ENCODE measurements around the gene DYTN.

DYTN gene, protein sequence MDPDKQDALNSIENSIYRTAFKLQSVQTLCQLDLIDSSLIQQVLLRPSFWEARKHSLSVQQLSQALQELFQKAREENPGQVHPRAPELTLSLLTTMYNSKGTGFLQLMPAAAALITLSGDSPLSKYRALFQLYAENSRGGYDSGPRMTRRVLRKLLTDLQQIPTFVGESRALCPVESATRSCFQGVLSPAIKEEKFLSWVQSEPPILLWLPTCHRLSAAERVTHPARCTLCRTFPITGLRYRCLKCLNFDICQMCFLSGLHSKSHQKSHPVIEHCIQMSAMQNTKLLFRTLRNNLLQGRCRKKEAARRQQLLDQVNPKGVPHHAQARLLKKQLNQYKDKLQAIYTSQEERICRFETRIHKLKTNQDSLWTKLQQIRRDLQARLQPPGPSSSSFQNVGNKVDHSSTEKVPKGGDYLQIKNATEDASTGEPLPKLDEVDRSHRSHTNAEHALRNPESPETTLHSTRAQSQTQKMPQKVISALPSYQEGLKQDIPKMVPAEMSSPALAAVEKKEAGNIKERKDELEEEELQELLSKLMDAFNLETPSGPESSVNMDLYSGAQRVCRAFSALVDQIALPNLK
- total RNA-seq = 0 reads per million in 3 donors

DNA sequence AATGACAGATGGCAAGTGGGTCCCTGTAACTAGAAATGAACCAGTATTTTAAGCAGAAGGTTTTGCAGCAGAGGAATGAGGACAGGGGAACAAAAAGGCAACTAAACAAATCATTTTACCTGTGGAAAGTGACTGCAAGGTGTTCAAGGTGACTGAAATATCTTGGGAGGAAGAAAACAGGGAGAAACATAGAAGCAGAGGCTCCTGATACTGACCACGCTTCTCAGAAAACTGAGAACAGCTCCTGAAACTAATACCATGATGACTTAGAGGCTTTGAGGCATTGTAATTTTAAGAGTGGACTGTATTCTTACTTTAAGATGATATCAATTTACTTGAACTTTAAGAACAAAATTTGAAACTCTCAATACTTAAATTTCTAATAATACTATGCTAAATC, at the start of gene DYTN:
DYTN (minus strand) TSS at position 101 of the 400 bp plus-strand sequence. CDS start 117 bp downstream, outside the sequence.
- no peak for DNase-seq
- H3K9me3 ChIP-seq (ENCODE audit: control insufficient read depth, low read length) = no peaks in the 10 kb centered on the region

DNA sequence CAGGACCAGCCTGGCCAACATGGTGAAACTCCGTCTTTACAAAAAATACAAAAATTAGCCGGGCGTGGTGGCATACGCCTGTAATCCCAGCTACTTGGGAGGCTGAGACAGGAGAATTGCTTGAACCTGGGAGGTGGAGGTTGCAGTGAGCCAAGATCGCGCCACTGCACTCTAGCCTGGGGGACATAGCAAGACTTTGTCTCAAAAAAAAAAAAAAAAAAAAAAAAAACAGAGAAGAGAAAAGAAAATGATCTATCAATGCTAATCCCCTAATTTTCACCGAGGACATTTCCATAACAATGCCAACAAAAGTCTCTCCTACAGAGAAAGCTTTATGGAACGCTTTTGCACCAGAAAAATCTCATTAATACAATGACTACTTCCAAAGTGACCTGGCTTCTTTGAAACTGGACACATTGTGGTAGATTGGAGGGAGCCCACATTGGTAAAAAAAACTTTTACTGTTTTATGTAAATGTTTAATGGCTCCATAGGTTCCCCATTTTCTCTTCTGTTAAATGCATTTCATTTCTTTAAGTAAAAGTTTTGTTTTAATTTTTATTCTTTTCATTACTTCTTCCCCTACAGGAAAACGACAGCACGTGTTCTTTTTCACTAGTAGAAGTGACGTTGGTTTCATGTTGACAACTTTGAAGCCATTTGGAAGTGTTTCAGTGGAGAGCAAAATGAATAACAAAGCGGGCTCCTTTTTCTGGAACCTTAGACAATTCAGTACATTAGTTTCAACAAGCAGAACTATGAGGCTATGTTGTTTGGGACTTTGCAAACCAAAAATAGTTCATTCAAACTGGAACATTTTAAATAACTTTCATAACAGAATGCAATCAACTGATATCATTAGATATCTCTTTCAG, 48.1 kb upstream of the DYTN start:
- Histone ChIP-seq H3K36me3 (ENCODE audit: control insufficient read depth, insufficient read depth, low read length) (peaks cover 6% of the 10 kb centered on the region), H3K4me1 (ENCODE audit: control insufficient read depth, insufficient read depth, low read length, poor library complexity, severe bottlenecking) (peaks cover 5% of the 10 kb centered on the region), H3K27me3 (replicated peaks; ENCODE audit: control insufficient read depth, insufficient read depth, low read length, poor library complexity, severe bottlenecking) (no peaks in the 10 kb centered on the region), H3K9me3 (ENCODE audit: control insufficient read depth, low read length) (no peaks in the 10 kb centered on the region), H3K4me3 (ENCODE audit: insufficient read depth, low read depth, low read length, poor library complexity, severe bottlenecking) (peak overlapping the region; percentile 84), H3K27ac (ENCODE audit: insufficient read depth, low read length, poor library complexity, severe bottlenecking) (peak overlapping the region; percentile 91)
- no peak for DNase-seq

More for the DNA sequence above, at the start of gene DYTN:
- H3K27me3 ChIP-seq (replicated peaks; ENCODE audit: control insufficient read depth, insufficient read depth, low read length, poor library complexity, severe bottlenecking) = peaks cover 2% of the 10 kb centered on the region
- no peaks in the 10 kb centered on the region for H3K4me1 ChIP-seq (ENCODE audit: control insufficient read depth, insufficient read depth, low read length, poor library complexity, severe bottlenecking)
- no peaks in the 10 kb centered on the region for H3K36me3 ChIP-seq (ENCODE audit: control insufficient read depth, insufficient read depth, low read length)
- H3K27ac ChIP-seq (ENCODE audit: insufficient read depth, low read length, poor library complexity, severe bottlenecking) = no peak within 1 kb of the TSS
- no peak within 1 kb of the TSS for H3K4me3 ChIP-seq (ENCODE audit: insufficient read depth, low read depth, low read length, poor library complexity, severe bottlenecking)

DNA sequence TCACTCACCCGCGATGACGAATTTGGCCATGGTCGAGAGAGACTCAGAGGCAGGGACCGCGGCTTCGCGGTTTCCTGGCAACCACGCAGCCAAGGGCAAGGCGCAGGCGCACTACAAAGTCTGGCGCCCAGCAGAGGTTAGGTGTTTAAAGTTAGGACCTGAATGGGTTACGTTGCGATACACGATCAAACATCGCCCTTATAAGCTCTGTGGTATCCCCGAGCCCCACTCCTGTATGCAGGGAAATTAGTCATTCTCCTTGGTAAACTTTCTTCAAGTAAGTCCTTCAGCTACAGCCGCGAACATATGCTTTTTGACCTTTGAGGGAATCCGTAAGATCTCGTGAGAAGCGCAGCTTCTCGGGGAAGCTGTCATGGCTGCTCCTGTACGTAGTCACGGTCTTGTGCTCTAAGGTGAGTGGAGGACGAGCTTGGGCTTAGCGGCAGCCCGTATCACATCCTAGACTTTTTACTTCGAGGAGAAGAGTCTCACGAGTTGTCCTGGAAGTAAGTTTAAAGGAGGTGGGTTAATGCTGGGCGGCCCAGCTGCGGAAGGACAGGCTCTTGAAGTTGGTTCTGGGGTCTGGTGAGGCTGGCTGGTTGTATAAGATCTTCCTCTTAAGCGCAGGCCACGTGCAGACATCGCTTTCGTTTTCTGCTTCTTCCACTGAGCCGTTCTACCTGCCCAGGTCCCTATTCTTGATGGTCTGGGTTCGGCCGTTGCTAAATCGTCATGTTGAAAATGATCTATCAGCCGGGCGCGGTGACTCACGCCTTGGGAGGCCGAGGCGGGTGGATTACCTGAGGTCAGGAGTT, 47.3 kb upstream of the DYTN start, which contains the start of the genes FASTKD2 and MDH1B:
FASTKD2 (plus strand) TSS at position 365 of the 815 bp plus-strand sequence. CDS start 1,088 bp downstream, outside the sequence.
MDH1B (minus strand) TSS at position 87 of the 815 bp plus-strand sequence; CDS start at position 30, 57 bp downstream.
- H3K9me3 ChIP-seq (ENCODE audit: control insufficient read depth, low read length) = no peaks in the 10 kb centered on the region
- no peaks in the 10 kb centered on the region for H3K36me3 ChIP-seq (ENCODE audit: control insufficient read depth, insufficient read depth, low read length)
- H3K4me3 ChIP-seq (ENCODE audit: insufficient read depth, low read depth, low read length, poor library complexity, severe bottlenecking) = peak within 1 kb of the TSS; percentile 84
- peak; percentile 76 to 78 (median 77) for DNase-seq
- H3K27me3 ChIP-seq (replicated peaks; ENCODE audit: control insufficient read depth, insufficient read depth, low read length, poor library complexity, severe bottlenecking) = no peaks in the 10 kb centered on the region
- H3K27ac ChIP-seq (ENCODE audit: insufficient read depth, low read length, poor library complexity, severe bottlenecking) = peak within 1 kb of the TSS; percentile 91
- peaks cover 5% of the 10 kb centered on the region for H3K4me1 ChIP-seq (ENCODE audit: control insufficient read depth, insufficient read depth, low read length, poor library complexity, severe bottlenecking)

DNA sequence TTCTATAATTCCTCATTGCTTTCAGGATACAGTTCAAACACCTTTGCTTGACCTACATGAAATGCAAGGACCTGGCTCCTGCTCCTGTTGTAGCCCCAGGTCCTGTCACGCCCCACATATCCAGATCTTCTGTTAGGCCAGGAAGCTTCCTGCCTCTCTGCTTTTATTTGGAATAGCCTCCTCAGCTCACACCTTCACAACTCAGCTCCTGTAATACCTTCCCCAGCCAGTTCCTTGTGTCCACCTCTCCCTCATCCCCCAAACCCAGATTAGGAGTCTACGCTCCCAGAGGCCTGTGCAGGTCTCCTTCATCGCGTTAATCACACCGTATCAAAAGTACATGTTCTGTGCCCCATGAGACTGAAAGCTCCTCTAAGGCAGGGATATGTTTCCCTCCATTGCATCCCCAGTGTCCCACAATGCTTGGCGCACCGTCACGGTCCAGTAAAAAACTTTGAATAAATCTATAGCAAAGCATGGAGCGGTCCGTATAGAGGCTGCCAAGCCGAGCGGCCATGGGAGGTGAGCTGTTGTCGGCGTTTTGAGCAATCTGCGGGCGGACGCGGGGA, 46.6 kb upstream of the DYTN start:
- Histone ChIP-seq H3K4me3 (ENCODE audit: insufficient read depth, low read depth, low read length, poor library complexity, severe bottlenecking) (peak overlapping the region; percentile 84), H3K36me3 (ENCODE audit: control insufficient read depth, insufficient read depth, low read length) (no peaks in the 10 kb centered on the region), H3K9me3 (ENCODE audit: control insufficient read depth, low read length) (no peaks in the 10 kb centered on the region), H3K4me1 (ENCODE audit: control insufficient read depth, insufficient read depth, low read length, poor library complexity, severe bottlenecking) (peaks cover 5% of the 10 kb centered on the region), H3K27ac (ENCODE audit: insufficient read depth, low read length, poor library complexity, severe bottlenecking) (peak overlapping the region; percentile 91), H3K27me3 (replicated peaks; ENCODE audit: control insufficient read depth, insufficient read depth, low read length, poor library complexity, severe bottlenecking) (no peaks in the 10 kb centered on the region)
- no peak for DNase-seq

DNA sequence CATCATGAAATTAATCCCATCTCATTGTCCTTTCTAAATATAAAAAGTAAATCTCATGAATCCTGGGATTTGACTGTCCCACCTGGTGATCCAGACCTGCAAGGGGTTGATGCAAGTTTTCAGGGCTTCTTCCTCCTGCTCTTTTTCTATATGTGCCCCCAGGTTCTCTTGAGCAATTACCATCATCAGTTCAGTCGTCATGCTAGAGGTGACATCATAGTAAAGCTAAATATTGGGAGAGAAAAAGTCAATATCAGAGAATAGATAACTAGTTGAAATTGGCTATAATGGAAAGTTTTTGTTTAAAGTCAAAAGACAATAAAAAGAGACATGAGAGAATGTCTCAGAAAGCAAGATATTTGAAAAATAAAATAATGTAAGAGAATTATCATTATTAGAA, 38.6 kb upstream of the DYTN start:
- Histone ChIP-seq H3K36me3 (ENCODE audit: control insufficient read depth, insufficient read depth, low read length) (no peaks in the 10 kb centered on the region), H3K4me1 (ENCODE audit: control insufficient read depth, insufficient read depth, low read length, poor library complexity, severe bottlenecking) (no peaks in the 10 kb centered on the region), H3K27me3 (replicated peaks; ENCODE audit: control insufficient read depth, insufficient read depth, low read length, poor library complexity, severe bottlenecking) (no peaks in the 10 kb centered on the region), H3K9me3 (ENCODE audit: control insufficient read depth, low read length) (no peaks in the 10 kb centered on the region), H3K27ac (ENCODE audit: insufficient read depth, low read length, poor library complexity, severe bottlenecking) (no peak overlapping the region), H3K4me3 (ENCODE audit: insufficient read depth, low read depth, low read length, poor library complexity, severe bottlenecking) (no peak overlapping the region)
- no peak for DNase-seq

DNA sequence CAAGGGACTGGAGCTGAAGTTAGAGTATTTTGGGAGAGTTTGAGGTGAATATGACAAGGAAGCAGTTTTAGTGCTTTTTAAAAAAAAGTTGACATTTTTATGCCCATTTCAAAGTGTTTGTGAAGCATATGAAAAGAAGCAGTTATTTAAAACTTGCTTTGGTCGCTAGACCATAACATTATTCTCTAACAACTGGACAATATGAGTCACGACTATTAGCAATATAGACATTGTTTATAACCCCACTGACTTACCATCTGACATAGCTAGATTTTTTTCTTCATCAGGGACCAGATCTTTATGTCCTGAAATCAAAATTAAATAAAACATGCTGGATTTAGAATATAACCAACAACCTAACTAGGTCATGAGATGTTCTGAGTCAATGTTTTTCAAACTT, 22.6 kb upstream of the DYTN start:
- DNase-seq = no peak
- Histone ChIP-seq H3K4me3 (ENCODE audit: insufficient read depth, low read depth, low read length, poor library complexity, severe bottlenecking) (no peak overlapping the region), H3K27ac (ENCODE audit: insufficient read depth, low read length, poor library complexity, severe bottlenecking) (no peak overlapping the region), H3K27me3 (replicated peaks; ENCODE audit: control insufficient read depth, insufficient read depth, low read length, poor library complexity, severe bottlenecking) (no peaks in the 10 kb centered on the region), H3K9me3 (ENCODE audit: control insufficient read depth, low read length) (no peaks in the 10 kb centered on the region), H3K36me3 (ENCODE audit: control insufficient read depth, insufficient read depth, low read length) (no peaks in the 10 kb centered on the region), H3K4me1 (ENCODE audit: control insufficient read depth, insufficient read depth, low read length, poor library complexity, severe bottlenecking) (no peaks in the 10 kb centered on the region)

DNA sequence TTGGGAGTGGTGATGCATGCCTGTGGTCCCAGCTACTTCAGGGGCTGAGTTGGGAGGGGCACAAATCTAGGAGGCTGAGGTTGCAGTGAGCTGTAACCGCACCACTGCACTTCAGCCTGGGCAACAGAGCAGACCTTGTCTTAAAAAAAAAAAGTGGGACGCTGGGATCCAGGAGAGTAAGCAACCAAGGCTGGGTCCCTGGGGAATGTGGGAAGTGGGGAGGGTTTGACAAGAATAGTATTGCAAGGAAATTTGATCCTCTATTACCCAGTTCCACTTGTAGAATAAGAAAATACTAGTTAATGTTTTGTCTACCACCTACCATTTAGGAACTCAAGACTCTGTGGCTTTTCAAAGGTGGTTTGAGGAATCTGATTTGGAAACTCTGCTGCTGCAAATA, 21.1 kb upstream of the DYTN start:
- no peaks in the 10 kb centered on the region for H3K9me3 ChIP-seq (ENCODE audit: control insufficient read depth, low read length)
- H3K27ac ChIP-seq (ENCODE audit: insufficient read depth, low read length, poor library complexity, severe bottlenecking) = no peak overlapping the region
- no peaks in the 10 kb centered on the region for H3K27me3 ChIP-seq (replicated peaks; ENCODE audit: control insufficient read depth, insufficient read depth, low read length, poor library complexity, severe bottlenecking)
- no peaks in the 10 kb centered on the region for H3K4me1 ChIP-seq (ENCODE audit: control insufficient read depth, insufficient read depth, low read length, poor library complexity, severe bottlenecking)
- DNase-seq = no peak
- no peaks in the 10 kb centered on the region for H3K36me3 ChIP-seq (ENCODE audit: control insufficient read depth, insufficient read depth, low read length)
- H3K4me3 ChIP-seq (ENCODE audit: insufficient read depth, low read depth, low read length, poor library complexity, severe bottlenecking) = no peak overlapping the region

DNA sequence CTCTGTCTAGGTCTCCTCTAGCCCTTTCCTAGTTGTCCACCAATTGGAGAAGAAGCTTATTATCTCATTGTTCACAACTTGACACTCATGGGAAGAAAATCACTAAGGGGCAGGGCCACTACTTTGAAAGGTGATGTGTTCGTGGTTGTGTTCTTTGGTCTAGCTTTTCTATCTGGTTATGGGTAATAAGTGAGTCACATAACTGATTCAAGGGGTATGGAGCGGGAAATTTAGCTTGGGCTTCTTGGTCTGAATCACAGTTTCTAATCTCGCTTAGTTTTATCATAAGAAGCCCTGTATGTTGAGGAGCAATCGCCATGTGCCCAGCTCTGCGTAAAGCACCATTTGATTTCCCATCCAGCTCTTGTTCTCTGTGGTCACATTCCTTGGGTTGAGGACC, 18.7 kb upstream of the DYTN start:
- no peak for DNase-seq
- H3K27me3 ChIP-seq (replicated peaks; ENCODE audit: control insufficient read depth, insufficient read depth, low read length, poor library complexity, severe bottlenecking) = no peaks in the 10 kb centered on the region
- no peaks in the 10 kb centered on the region for H3K36me3 ChIP-seq (ENCODE audit: control insufficient read depth, insufficient read depth, low read length)

DNA sequence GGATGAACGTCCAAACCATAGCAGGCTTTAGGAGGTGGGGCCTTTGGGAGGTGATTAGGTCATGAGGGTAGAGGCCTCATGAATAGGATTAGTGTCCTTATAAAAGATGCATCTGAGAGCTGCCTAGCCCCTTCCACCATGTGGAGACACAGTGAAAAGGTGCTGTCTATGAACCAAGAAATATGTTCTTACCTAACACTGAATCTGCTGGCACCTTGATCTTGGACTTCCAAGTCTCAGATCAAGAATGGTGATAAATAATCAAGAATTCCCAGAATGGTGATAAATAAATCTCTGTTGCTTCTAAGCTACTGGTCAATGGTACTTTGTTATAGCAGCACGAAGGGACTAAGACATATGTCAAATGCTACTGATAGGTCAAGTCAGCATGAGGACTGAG, 15.1 kb upstream of the DYTN start:
- Histone ChIP-seq H3K27me3 (replicated peaks; ENCODE audit: control insufficient read depth, insufficient read depth, low read length, poor library complexity, severe bottlenecking) (no peaks in the 10 kb centered on the region), H3K9me3 (ENCODE audit: control insufficient read depth, low read length) (no peaks in the 10 kb centered on the region), H3K27ac (ENCODE audit: insufficient read depth, low read length, poor library complexity, severe bottlenecking) (no peak overlapping the region), H3K4me1 (ENCODE audit: control insufficient read depth, insufficient read depth, low read length, poor library complexity, severe bottlenecking) (no peaks in the 10 kb centered on the region), H3K36me3 (ENCODE audit: control insufficient read depth, insufficient read depth, low read length) (no peaks in the 10 kb centered on the region), H3K4me3 (ENCODE audit: insufficient read depth, low read depth, low read length, poor library complexity, severe bottlenecking) (no peak overlapping the region)
- DNase-seq = no peak

More for the DNA sequence above, 18.7 kb upstream of the DYTN start:
- no peak overlapping the region for H3K27ac ChIP-seq (ENCODE audit: insufficient read depth, low read length, poor library complexity, severe bottlenecking)
- H3K4me3 ChIP-seq (ENCODE audit: insufficient read depth, low read depth, low read length, poor library complexity, severe bottlenecking) = no peak overlapping the region
- no peaks in the 10 kb centered on the region for H3K9me3 ChIP-seq (ENCODE audit: control insufficient read depth, low read length)
- H3K4me1 ChIP-seq (ENCODE audit: control insufficient read depth, insufficient read depth, low read length, poor library complexity, severe bottlenecking) = no peaks in the 10 kb centered on the region

Data from effector memory CD4-positive, alpha-beta T cell (primary cell).